ENCODE measurements around the gene BICC1. TPM values are rescaled to one million over a fixed set of nuclear protein-coding genes. Genes with fewer than 3 reads are reported as not detected.
"Not testable (repeated sequence)": the region's sequence is repeated elsewhere in the genome, so short reads cannot be mapped to it uniquely, and the experiment has no call there.

The BICC1 gene
- total RNA-seq, 4 donors from 2014 or later, result 4.7 to 29.7 (median 18.0) TPM

- H3K27me3 ChIP-seq, result no peaks in the 10 kb centered on the region
- no peak for TF ChIP-seq CTCF (IDR thresholded peaks at IDR 0.05 in 4 of 5, conservative IDR thresholded peaks at IDR 0.05 in 1 of 5)
- no peak for TF ChIP-seq POLR2A (IDR thresholded peaks at IDR 0.05)
- no peak overlapping the region for H3K4me3 ChIP-seq
- H3K27ac ChIP-seq, result peak overlapping the region in 1 of 4 donors; percentile 53
- H3K36me3 ChIP-seq, result no peaks in the 10 kb centered on the region
- H3K4me1 ChIP-seq, result peaks cover 13 to 17% of the 10 kb centered on the region in 2 donors
- no peak for ATAC-seq
- intact Hi-C loops (cut with DNase I; ENCODE audit: low total_unique reads), result no loop called here
- DNase-seq, result no peak
- in situ Hi-C loops (cut with MboI; ENCODE audit: low sequenced_read_pairs in 4 of 4), result no loop called here
- H3K9me3 ChIP-seq, result no peaks in the 10 kb centered on the region
These were observed 344.7 kb downstream of the BICC1 start for GRCh38 chr10:58857251-58857805.

DNA sequence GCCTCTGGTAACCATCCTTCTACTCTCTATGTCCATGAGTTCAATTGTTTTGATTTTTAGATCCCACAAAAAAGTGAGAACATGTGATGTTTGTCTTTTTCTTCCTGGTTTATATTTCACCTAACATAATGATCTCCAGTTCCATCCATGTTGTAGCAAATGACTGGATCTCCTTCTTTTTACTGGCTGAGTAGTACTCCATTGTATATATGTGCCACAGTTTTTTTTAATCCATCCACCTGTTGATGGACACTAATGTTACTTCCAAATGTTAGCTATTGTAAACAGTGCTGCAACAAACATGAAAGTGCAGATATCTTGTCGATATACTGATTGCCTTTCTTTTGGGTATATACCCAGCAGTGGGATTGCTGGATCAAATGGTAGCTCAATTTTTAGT lies 345.5 kb downstream of the BICC1 start:
- H3K9me3 ChIP-seq; intact Hi-C loops (cut with DNase I; ENCODE audit: low total_unique reads): not testable (repeated sequence)

DNA sequence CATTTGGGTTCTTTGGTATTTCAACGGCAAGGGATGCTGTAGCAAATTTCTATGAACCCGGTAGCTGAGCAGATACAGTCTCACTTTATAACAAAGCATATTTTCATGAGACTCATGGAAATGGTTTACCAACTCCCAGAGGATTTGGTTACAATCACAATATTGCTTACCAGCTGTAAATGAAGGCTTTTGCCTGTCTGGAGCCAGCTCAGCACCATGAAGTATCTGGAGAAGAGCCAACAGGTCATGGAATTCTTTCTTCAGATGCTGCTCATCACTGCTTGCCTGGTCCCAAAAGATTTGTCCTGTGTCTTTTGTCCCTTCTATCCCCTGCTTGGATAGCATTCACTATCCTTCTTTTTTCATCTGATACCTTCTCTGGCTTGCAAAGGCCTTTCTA lies 346.9 kb downstream of the BICC1 start:
- H3K27me3 ChIP-seq, result no peaks in the 10 kb centered on the region
- no peaks in the 10 kb centered on the region for H3K9me3 ChIP-seq
- H3K4me1 ChIP-seq, result peaks cover 11 to 13% of the 10 kb centered on the region in 2 donors
- H3K27ac ChIP-seq, result no peak overlapping the region
- H3K36me3 ChIP-seq, result no peaks in the 10 kb centered on the region
- intact Hi-C loops (cut with DNase I; ENCODE audit: low total_unique reads), result no loop called here
- H3K4me3 ChIP-seq, result no peak overlapping the region
- ATAC-seq (no peak), DNase-seq (no peak)
- in situ Hi-C loops (cut with MboI; ENCODE audit: low sequenced_read_pairs in 4 of 4), result no loop called here
- TF ChIP-seq POLR2A (IDR thresholded peaks at IDR 0.05) (no peak), CTCF (IDR thresholded peaks at IDR 0.05 in 4 of 5, conservative IDR thresholded peaks at IDR 0.05 in 1 of 5) (no peak)

More for the DNA sequence above, 345.5 kb downstream of the BICC1 start:
- H3K36me3 ChIP-seq; H3K4me3 ChIP-seq; ATAC-seq; H3K27ac ChIP-seq; H3K27me3 ChIP-seq; in situ Hi-C loops (cut with MboI; ENCODE audit: low sequenced_read_pairs in 4 of 4); DNase-seq: not testable (repeated sequence)
- peaks cover 13 to 14% of the 10 kb centered on the region in 2 donors for H3K4me1 ChIP-seq

GRCh38 chr10:58867683-58868082 lies 355.0 kb downstream of the BICC1 start:
- in situ Hi-C loops (cut with MboI; ENCODE audit: low sequenced_read_pairs in 4 of 4), result no loop called here
- no peak for DNase-seq
- no peaks in the 10 kb centered on the region for H3K4me1 ChIP-seq
- no peaks in the 10 kb centered on the region for H3K9me3 ChIP-seq
- H3K27ac ChIP-seq, result no peak overlapping the region
- no peak overlapping the region for H3K4me3 ChIP-seq
- no peak for TF ChIP-seq CTCF (IDR thresholded peaks at IDR 0.05 in 4 of 5, conservative IDR thresholded peaks at IDR 0.05 in 1 of 5)
- no peak for TF ChIP-seq POLR2A (IDR thresholded peaks at IDR 0.05)
- H3K36me3 ChIP-seq, result no peaks in the 10 kb centered on the region
- ATAC-seq, result no peak
- no peaks in the 10 kb centered on the region for H3K27me3 ChIP-seq
- intact Hi-C loops (cut with DNase I; ENCODE audit: low total_unique reads), result no loop called here

DNA sequence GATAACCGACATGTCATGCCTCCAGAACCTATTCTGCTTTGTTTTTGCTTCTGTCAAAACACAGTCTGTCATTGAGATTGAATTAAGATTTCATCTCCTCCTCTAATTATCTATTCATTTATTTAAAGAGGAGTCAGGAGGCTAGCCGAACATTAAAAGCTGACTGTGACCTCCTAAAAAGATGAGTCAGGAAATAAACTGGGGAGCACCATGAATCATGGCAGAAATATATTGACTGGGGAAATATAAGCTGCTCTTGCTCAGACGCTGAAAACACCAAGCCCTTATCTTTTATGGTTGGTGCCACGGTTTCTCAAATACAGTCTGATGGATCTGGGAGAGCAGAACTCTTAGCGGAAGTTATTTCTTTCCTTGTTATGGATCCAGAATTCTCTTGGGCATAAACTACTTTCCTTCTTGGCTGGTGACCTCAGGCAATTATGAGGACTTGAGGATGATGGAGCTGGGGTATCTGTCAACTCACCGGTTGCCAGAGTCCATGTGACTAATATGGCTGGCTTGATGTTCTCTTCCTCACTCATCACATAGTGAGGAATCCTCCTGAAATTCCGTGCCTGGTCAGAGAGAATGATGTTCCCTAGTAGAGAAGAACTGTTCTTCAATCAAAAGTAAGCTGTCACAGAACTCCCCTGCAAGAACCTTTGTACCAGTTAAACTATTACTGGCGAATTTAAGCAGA lies 356.2 kb downstream of the BICC1 start:
- in situ Hi-C loops (cut with MboI; ENCODE audit: low sequenced_read_pairs in 4 of 4), result no loop called here
- Histone ChIP-seq H3K4me3 (no peak overlapping the region), H3K4me1 (no peaks in the 10 kb centered on the region), H3K27me3 (no peaks in the 10 kb centered on the region), H3K9me3 (no peaks in the 10 kb centered on the region), H3K36me3 (no peaks in the 10 kb centered on the region), H3K27ac (no peak overlapping the region)
- no peak for ATAC-seq
- intact Hi-C loops (cut with DNase I; ENCODE audit: low total_unique reads), result no loop called here
- no peak for TF ChIP-seq CTCF (IDR thresholded peaks at IDR 0.05 in 4 of 5, conservative IDR thresholded peaks at IDR 0.05 in 1 of 5)
- TF ChIP-seq POLR2A (IDR thresholded peaks at IDR 0.05), result no peak
- no peak for DNase-seq
